ENCODE measurements around the gene RNU2-63P. TPM values are rescaled to one million over a fixed set of nuclear protein-coding genes. Genes with fewer than 3 reads are reported as not detected.
"Not testable (repeated sequence)": the region's sequence is repeated elsewhere in the genome, so short reads cannot be mapped to it uniquely, and the experiment has no call there.

RNU2-63P gene
- total RNA-seq, 2 donors from 2014 or later = not detected

DNA sequence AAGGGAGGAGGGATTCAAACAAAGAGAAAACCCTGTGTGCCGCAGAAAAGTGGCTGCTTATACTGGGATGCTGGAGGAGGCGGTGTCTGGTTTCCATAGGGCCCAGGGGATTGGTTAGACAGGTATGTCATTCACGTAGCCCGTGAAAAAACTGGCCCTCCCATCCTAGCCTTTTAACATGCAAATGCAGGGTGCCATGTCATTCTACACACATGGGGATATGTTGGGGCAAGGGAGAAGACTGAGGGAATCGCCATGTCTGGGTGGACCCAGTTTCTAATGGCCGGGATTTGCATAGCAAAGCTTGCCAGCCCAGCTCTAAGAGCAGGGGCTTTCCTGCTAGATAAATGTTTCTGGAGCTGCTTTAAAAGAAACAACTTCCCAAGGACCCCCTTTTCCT is 8.2 kb upstream of the RNU2-63P start:
- H3K9me3 ChIP-seq = no peaks in the 10 kb centered on the region
- no peaks in the 10 kb centered on the region for H3K27me3 ChIP-seq
- H3K36me3 ChIP-seq = peaks cover 23% of the 10 kb centered on the region
- H3K4me1 ChIP-seq = no peaks in the 10 kb centered on the region
- no peak for DNase-seq (ENCODE audit: low spot score)
- TF ChIP-seq, protein P1, sequence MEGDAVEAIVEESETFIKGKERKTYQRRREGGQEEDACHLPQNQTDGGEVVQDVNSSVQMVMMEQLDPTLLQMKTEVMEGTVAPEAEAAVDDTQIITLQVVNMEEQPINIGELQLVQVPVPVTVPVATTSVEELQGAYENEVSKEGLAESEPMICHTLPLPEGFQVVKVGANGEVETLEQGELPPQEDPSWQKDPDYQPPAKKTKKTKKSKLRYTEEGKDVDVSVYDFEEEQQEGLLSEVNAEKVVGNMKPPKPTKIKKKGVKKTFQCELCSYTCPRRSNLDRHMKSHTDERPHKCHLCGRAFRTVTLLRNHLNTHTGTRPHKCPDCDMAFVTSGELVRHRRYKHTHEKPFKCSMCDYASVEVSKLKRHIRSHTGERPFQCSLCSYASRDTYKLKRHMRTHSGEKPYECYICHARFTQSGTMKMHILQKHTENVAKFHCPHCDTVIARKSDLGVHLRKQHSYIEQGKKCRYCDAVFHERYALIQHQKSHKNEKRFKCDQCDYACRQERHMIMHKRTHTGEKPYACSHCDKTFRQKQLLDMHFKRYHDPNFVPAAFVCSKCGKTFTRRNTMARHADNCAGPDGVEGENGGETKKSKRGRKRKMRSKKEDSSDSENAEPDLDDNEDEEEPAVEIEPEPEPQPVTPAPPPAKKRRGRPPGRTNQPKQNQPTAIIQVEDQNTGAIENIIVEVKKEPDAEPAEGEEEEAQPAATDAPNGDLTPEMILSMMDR (IDR thresholded peaks at IDR 0.05) = no peak
- H3K4me3 ChIP-seq = no peak overlapping the region
- H3K27ac ChIP-seq = no peak overlapping the region

DNA sequence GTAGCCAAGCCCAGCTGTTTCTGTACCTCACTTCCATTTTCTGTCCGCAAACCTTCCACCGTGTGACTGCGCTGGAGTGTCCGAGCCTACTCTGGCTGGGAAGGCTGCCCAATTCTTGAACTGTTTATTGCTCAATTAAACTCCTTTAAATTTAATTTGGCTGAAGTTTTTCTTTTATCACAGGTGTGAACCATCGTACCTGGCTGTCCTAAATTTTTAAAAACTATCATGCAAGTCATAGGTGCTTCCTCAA is 6.2 kb upstream of the RNU2-63P start:
- Histone ChIP-seq H3K4me1 (no peaks in the 10 kb centered on the region), H3K27me3 (no peaks in the 10 kb centered on the region), H3K36me3 (peaks cover 4% of the 10 kb centered on the region), H3K4me3 (no peak overlapping the region), H3K9me3 (no peaks in the 10 kb centered on the region), H3K27ac (no peak overlapping the region)
- TF ChIP-seq, protein P1 (IDR thresholded peaks at IDR 0.05) = no peak
- no peak for DNase-seq (ENCODE audit: low spot score)

DNA sequence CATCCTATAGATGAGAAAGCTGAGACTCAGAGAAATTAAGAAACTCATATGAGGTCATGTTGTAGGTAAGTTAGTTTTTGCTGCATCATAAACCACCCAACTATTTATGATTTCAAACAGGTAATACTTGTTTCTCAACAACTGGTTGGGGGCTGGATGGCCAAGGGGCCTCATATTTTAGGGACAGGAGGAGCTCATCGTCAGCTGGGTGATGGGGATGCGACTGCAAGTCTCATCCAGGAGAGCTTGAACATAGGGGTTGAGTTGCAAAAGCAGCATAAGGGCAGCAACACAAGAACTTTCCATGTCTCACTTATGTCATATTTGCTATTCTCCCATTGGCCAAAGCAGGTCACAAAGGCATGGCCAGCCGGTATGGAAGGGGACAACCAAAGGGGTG is 3.6 kb upstream of the RNU2-63P start:
- peaks cover 0 to 6% of the 10 kb centered on the region in 2 donors for H3K4me1 ChIP-seq
- no peak overlapping the region for H3K4me3 ChIP-seq
- no peak for DNase-seq (ENCODE audit: low spot score)
- TF ChIP-seq, protein P1 (IDR thresholded peaks at IDR 0.05) = no peak
- H3K36me3 ChIP-seq = no peaks in the 10 kb centered on the region
- H3K27ac ChIP-seq = no peak overlapping the region
- H3K27me3 ChIP-seq = no peaks in the 10 kb centered on the region
- H3K9me3 ChIP-seq = no peaks in the 10 kb centered on the region

DNA sequence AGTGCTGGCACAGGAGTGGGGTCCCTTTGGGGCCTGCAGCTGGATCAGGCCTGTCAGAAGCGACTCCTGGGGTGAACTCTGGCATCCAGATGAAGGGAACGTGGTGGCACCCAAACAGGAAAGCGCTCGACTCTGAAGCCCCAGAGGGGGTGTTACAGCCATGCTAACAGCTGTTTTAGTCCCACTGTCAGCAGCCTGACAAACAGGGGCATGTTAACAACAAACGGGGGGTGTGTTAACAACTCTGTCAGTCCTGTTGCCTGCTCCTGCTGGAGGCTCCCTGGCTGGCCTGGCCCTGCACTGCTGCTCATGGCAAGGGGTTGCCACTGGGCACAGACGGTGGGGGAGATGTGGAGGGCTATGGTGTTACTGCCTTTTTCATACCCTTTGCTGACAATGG is 2.6 kb upstream of the RNU2-63P start:
- Histone ChIP-seq H3K36me3 (no peaks in the 10 kb centered on the region), H3K4me3 (no peak overlapping the region), H3K27me3 (no peaks in the 10 kb centered on the region), H3K27ac (no peak overlapping the region), H3K9me3 (no peaks in the 10 kb centered on the region), H3K4me1 (peaks cover 0 to 6% of the 10 kb centered on the region in 2 donors)
- TF ChIP-seq, protein P1 (IDR thresholded peaks at IDR 0.05) = no peak
- DNase-seq (ENCODE audit: low spot score) = no peak

DNA sequence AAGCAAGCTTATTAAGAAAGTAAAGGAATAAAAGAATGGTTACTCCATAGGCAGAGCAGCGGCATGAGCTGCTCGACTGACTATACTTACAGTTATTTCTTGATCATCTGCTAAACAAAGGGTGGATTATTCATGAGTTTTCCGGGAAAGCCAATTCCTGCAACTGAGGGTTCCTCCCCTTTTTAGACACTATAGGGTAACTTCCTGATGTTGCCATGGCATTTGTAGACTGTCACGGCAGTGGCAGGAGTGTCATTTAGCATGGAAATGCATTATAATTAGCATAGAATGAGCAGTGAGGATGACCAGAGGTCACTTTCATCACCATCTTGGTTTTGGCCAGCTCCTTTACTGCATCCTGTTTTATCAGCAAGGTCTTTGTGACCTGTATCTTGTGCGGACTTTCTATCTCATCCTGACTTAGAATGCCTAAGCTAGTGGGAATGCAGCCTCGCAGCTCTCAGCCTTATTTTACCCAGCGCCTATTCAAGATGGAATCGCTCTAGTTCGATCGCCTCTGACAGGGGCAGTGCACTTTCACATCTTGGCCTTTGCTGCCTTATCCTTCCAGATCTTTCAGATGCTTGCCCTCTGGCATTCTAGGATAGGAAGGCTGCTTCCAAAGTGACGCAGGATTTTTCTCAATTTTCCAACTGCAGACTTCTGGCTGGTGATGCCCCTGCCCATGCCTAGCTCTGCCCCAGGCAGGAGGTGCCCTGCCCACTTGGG is 1.9 kb upstream of the RNU2-63P start:
- H3K4me1 ChIP-seq; H3K27ac ChIP-seq; H3K4me3 ChIP-seq; H3K9me3 ChIP-seq; H3K27me3 ChIP-seq; H3K36me3 ChIP-seq; DNase-seq (ENCODE audit: low spot score): not testable (repeated sequence)

DNA sequence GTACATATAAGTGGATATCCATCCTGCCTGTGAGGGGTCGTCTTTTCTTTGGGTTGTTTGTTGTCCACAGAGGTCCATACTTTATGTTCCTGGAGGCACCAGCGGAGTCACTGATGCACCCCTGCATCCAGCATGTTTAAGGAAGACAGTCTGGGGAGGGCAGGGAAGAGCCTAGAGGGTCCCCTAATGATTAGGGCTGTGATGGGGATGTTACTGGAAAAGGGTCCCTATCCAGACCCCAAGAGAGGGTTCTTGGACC is 1.4 kb upstream of the RNU2-63P start:
- H3K9me3 ChIP-seq; DNase-seq (ENCODE audit: low spot score); H3K27me3 ChIP-seq; H3K36me3 ChIP-seq; H3K27ac ChIP-seq; H3K4me1 ChIP-seq; H3K4me3 ChIP-seq: not testable (repeated sequence)

DNA sequence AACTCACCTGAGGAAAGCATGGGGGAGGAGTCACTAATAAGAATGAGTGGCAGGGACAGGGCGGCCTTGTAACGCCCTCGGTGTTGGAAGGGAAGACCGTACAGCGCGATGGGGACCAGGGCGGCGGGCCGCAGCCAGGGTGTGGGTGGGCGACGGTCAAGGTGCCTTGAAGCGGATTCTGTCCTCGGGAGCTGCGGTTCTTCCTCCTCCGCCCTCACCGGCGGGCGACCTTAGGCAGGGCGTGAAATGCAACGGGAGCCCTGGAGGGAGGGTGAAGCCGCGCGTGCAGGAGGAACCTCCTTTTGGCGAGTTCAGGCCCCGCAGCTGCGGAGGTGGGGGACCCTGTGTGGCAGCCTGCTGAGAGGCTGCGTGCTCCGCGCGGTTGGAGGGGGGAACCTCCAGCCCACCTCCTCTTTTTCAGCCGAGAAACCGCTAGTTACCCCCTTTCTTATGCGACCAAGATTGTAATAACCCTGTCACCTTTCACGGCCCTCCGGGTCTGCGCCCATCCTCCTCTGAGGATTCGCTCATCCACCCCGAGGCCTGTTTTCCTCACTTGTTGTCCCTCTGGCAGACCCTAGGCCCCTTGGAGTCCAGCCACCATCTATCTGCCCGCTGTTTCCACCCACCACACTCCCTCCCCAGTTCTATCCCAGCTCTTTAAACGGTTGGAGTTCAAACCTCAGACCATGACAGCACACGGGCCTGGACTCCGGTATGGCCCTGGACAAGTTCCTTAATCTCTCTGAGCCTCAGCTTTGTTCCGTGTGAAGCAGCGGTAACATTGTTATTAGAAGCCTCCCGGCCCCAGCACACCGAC is 823 bp upstream of the RNU2-63P start:
- no peak for DNase-seq (ENCODE audit: low spot score)

More for the DNA sequence above, 823 bp upstream of the RNU2-63P start:
- H3K27me3 ChIP-seq = no peaks in the 10 kb centered on the region
- peak overlapping the region; percentile 42 to 63 for H3K4me3 ChIP-seq
- TF ChIP-seq, protein P1 (IDR thresholded peaks at IDR 0.05) = no peak
- peak overlapping the region; percentile 42 to 71 for H3K27ac ChIP-seq
- H3K4me1 ChIP-seq = peaks cover 0 to 6% of the 10 kb centered on the region in 2 donors
- no peaks in the 10 kb centered on the region for H3K9me3 ChIP-seq
- no peaks in the 10 kb centered on the region for H3K36me3 ChIP-seq
